Mucosa of rectum (tissue), 2 donors: ENCODE results near the gene NADSYN1.

Source experiments
- H3K27ac ChIP-seq, 2 donors: one replicate each; pipeline ENCODE4 v1.7.0; 2013; ENCODE audit warnings: inconsistent platforms in 2 of 2, low read depth in 2 of 2, low read length in 2 of 2
- H3K27me3 ChIP-seq, 2 donors: one replicate each; pipeline ENCODE4 v1.7.0; 2013; ENCODE audit warnings: low read length in 2 of 2; ENCODE audit not compliant: control insufficient read depth in 2 of 2, insufficient read depth in 2 of 2
- H3K36me3 ChIP-seq, 2 donors: one replicate each; pipeline ENCODE4 v1.7.0; 2013; ENCODE audit warnings: low read length in 2 of 2; ENCODE audit not compliant: control insufficient read depth in 2 of 2, insufficient read depth in 2 of 2
- H3K4me1 ChIP-seq, 2 donors: one replicate each; pipeline ENCODE4 v1.7.0; 2013; ENCODE audit warnings: low read length in 2 of 2, mild to moderate bottlenecking in 1 of 2; ENCODE audit not compliant: control insufficient read depth in 2 of 2, insufficient read depth in 2 of 2
- H3K4me3 ChIP-seq, 2 donors: one replicate each; pipeline ENCODE4 v1.7.0; 2013; ENCODE audit warnings: low read length in 2 of 2
- H3K9ac ChIP-seq, 2 donors: one replicate each; pipeline ENCODE4 v1.7.0; 2013; ENCODE audit warnings: low read length in 2 of 2, low read depth in 1 of 2, mild to moderate bottlenecking in 1 of 2
- H3K9me3 ChIP-seq, 2 donors: one replicate each; pipeline ENCODE4 v1.7.0; 2013; ENCODE audit warnings: low read length in 2 of 2; ENCODE audit not compliant: control insufficient read depth in 2 of 2
- donor health status: healthy.
- donor health status: Normal muscosa, but diverticular disease.

Gene NADSYN1

GRCh38 chr11:71458146-71459070 lies 5.4 kb downstream of the NADSYN1 start:
- Histone ChIP-seq H3K27ac (no peak overlapping the region), H3K27me3 (no peaks in the 10 kb centered on the region), H3K4me1 (peaks cover 9 to 10% of the 10 kb centered on the region in 2 donors), H3K4me3 (no peak overlapping the region), H3K9me3 (no peaks in the 10 kb centered on the region), H3K9ac (no peak overlapping the region), H3K36me3 (peaks cover 66 to 69% of the 10 kb centered on the region in 2 donors)

DNA sequence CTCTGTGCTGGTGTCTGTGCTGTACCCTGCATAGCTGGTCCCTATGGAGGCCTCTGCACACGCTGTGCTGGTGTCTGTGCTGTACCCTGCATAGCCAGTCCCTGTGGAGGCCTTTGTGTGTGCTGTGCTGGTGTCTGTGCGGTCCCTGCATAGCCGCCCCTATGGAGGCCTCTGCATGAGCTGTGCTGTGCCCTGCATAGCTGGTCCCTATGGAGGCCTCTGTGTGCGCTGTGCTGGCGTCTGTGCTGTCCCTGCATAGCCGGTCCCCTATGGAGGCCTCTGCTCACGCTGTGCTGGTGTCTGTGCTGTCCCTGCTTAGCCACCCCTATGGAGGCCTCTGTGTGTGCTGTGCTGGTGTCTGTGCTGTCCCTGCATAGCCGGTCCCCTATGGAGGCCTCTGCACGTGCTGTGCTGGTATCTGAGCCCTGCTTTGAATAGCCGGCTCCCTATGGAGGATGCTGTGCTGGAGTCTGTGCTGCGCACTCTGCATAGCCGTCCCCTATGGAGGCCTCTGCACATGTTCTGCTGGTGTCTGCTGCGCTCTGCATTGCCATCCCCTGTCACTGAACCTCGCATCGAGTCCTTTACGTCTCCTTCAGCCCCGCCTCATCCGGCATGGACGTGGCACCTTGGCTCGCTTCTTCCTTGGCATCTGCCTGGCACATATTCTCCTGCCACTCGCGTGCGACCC lies 6.2 kb downstream of the NADSYN1 start:
- Histone ChIP-seq H3K36me3 (peaks cover 73 to 77% of the 10 kb centered on the region in 2 donors), H3K4me1 (peaks cover 5 to 6% of the 10 kb centered on the region in 2 donors), H3K27me3 (no peaks in the 10 kb centered on the region), H3K9ac (no peak overlapping the region), H3K9me3 (no peaks in the 10 kb centered on the region), H3K4me3 (no peak overlapping the region), H3K27ac (no peak overlapping the region)

DNA sequence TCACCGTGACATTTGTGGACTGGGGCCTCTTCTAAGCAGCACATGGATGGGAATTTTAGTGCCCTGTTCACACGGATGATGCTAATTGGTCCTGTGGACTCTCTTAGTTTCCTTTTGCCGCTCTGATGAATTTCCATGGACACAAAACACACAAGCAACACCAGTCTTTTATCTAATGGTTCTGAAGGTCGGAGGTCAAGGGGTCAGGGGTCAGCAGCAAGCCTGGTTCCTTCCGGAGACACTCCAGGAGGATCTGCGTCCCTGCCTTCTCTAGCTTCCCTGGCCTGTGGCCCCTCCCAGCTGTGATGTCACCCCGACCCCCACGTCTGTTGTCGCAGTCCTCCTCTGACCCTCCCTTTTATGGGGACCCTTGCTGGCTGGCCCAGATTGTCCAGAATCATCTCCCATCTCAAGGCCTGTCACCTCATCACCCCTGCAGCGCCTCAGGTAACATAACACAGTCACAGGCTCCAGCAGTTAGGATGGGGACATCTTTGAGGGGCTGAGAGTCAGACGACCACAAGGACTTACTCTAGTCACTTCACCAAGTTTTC lies 6.8 kb downstream of the NADSYN1 start:
- H3K4me3 ChIP-seq: no peak overlapping the region
- H3K9ac ChIP-seq: no peak overlapping the region
- no peak overlapping the region for H3K27ac ChIP-seq
- no peaks in the 10 kb centered on the region for H3K9me3 ChIP-seq
- no peaks in the 10 kb centered on the region for H3K27me3 ChIP-seq
- no peaks in the 10 kb centered on the region for H3K4me1 ChIP-seq
- H3K36me3 ChIP-seq: peaks cover 74 to 78% of the 10 kb centered on the region in 2 donors

- Histone ChIP-seq H3K9ac (no peak overlapping the region), H3K27ac (no peak overlapping the region), H3K27me3 (no peaks in the 10 kb centered on the region), H3K9me3 (no peaks in the 10 kb centered on the region), H3K4me1 (no peaks in the 10 kb centered on the region), H3K36me3 (peaks cover 64 to 73% of the 10 kb centered on the region in 2 donors), H3K4me3 (no peak overlapping the region)
Measured at GRCh38 chr11:71461696-71462095, 8.7 kb downstream of the NADSYN1 start.

GRCh38 chr11:71462726-71463125 lies 9.7 kb downstream of the NADSYN1 start:
- Histone ChIP-seq H3K36me3 (peaks cover 55 to 71% of the 10 kb centered on the region in 2 donors), H3K4me3 (no peak overlapping the region)

DNA sequence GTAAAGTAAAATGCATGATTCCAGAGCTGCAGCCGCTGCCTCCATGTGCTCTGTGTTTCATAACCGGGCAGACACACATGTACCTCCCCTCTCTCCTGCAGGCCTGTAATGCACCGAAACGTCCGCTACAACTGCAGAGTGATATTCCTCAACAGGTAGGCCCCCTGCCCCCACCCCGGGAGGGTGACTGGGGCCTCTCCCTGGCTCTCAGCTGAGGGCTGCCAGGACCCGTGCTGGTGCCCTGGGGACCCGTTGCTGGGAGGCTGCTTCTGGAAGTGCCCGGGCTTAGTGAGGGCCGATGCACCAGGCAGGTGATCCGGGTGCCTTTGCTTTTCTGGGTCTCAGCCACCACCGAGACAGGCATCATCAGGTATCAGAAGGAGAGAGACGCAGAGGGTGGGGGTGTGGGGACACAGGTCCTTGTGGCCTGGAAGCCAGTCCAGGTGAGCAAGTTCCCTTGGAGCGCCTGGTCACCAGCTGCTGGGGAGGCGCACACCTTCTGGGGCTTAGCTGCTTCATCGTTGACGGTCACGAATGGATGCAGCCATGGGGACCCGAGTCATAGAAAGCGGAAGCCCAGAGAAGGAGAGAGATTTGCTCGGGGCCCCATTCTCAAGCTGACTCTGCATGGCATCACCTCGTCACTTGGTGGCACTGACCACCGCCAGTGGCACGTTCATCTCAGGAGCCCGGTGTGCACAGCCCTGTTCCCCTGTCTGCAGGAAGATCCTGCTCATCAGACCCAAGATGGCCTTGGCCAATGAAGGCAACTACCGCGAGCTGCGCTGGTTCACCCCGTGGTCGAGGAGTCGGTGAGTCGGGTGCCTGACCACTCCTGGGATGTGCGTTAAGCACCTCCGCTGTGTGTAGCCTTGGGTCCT lies 10.6 kb downstream of the NADSYN1 start:
- no peaks in the 10 kb centered on the region for H3K4me1 ChIP-seq
- no peak overlapping the region for H3K9ac ChIP-seq
- no peak overlapping the region for H3K27ac ChIP-seq
- H3K36me3 ChIP-seq: peaks cover 49 to 66% of the 10 kb centered on the region in 2 donors
- H3K9me3 ChIP-seq: no peaks in the 10 kb centered on the region
- no peaks in the 10 kb centered on the region for H3K27me3 ChIP-seq
- no peak overlapping the region for H3K4me3 ChIP-seq

More at GRCh38 chr11:71462726-71463125, 9.7 kb downstream of the NADSYN1 start:
- no peaks in the 10 kb centered on the region for H3K27me3 ChIP-seq
- H3K9me3 ChIP-seq: no peaks in the 10 kb centered on the region
- H3K9ac ChIP-seq: no peak overlapping the region
- H3K27ac ChIP-seq: no peak overlapping the region
- H3K4me1 ChIP-seq: no peaks in the 10 kb centered on the region

- Histone ChIP-seq H3K36me3 (peaks cover 35 to 51% of the 10 kb centered on the region in 2 donors), H3K9ac (no peak overlapping the region), H3K4me3 (no peak overlapping the region), H3K27me3 (no peaks in the 10 kb centered on the region), H3K4me1 (no peaks in the 10 kb centered on the region), H3K27ac (no peak overlapping the region), H3K9me3 (no peaks in the 10 kb centered on the region)
Measured at GRCh38 chr11:71465054-71465453, 12.1 kb downstream of the NADSYN1 start.

DNA sequence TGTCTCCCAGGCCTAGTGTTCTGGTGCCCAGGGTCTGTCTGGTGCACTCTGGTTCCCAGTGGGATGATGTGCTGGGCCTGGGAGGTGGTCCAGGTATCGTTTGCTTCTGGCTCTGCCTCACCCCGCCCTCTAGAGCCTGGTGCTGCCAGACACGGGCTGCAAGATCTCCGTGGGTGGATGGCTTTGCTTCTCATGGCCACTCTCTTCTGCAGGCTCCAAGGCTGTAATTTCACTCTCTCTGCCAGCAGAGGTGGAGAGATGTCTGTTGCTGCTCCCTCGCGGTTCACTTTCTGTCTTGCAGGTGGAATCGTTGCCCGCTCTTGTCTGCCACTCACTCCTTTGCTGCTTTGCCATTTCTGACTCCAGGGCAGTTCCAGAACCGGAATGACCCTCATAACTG lies 13.4 kb downstream of the NADSYN1 start:
- Histone ChIP-seq H3K36me3 (peaks cover 31 to 45% of the 10 kb centered on the region in 2 donors), H3K4me1 (no peaks in the 10 kb centered on the region), H3K27ac (no peak overlapping the region), H3K9ac (no peak overlapping the region), H3K27me3 (no peaks in the 10 kb centered on the region), H3K9me3 (no peaks in the 10 kb centered on the region), H3K4me3 (no peak overlapping the region)

- Histone ChIP-seq H3K4me3 (no peak overlapping the region), H3K36me3 (peaks cover 34 to 53% of the 10 kb centered on the region in 2 donors), H3K4me1 (no peaks in the 10 kb centered on the region), H3K27me3 (no peaks in the 10 kb centered on the region), H3K9me3 (no peaks in the 10 kb centered on the region), H3K27ac (no peak overlapping the region), H3K9ac (no peak overlapping the region)
Measured at GRCh38 chr11:71467164-71467563, 14.2 kb downstream of the NADSYN1 start.
